ENCODE results near the gene GCSAM. TPM values are rescaled to one million over a fixed set of nuclear protein-coding genes. Genes with fewer than 3 reads are reported as not detected.

The GCSAM gene
- total RNA-seq, 1 donor from 2014 or later, result not detected

DNA sequence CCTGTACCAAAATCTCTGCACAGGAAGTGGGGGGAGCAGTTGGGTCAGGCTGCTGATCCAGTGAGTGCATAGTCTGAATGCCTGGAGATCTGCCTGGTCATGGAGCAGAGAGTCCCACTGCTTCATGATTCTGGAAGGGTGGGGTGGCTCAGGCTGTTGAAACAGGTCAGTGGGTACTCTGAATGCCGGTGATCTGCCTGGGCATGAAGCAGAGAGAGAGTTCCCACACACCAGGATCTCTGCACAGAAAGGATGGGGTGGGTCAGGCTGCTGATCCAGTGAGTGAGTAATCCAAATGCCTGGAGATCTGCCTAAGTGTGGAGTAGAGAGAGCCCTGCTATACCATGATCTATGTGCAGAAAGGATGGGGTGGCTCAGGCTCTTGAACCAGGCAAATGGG lies 16.1 kb upstream of the GCSAM start:
- DNase-seq (ENCODE audit: low read depth), result no peak
- H3K4me3 ChIP-seq (ENCODE audit: low read depth, low read length), result no peak overlapping the region
- TF ChIP-seq, protein P1, sequence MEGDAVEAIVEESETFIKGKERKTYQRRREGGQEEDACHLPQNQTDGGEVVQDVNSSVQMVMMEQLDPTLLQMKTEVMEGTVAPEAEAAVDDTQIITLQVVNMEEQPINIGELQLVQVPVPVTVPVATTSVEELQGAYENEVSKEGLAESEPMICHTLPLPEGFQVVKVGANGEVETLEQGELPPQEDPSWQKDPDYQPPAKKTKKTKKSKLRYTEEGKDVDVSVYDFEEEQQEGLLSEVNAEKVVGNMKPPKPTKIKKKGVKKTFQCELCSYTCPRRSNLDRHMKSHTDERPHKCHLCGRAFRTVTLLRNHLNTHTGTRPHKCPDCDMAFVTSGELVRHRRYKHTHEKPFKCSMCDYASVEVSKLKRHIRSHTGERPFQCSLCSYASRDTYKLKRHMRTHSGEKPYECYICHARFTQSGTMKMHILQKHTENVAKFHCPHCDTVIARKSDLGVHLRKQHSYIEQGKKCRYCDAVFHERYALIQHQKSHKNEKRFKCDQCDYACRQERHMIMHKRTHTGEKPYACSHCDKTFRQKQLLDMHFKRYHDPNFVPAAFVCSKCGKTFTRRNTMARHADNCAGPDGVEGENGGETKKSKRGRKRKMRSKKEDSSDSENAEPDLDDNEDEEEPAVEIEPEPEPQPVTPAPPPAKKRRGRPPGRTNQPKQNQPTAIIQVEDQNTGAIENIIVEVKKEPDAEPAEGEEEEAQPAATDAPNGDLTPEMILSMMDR (IDR thresholded peaks at IDR 0.05; ENCODE audit: insufficient read depth, low read length, poor library complexity, severe bottlenecking), result no peak

DNA sequence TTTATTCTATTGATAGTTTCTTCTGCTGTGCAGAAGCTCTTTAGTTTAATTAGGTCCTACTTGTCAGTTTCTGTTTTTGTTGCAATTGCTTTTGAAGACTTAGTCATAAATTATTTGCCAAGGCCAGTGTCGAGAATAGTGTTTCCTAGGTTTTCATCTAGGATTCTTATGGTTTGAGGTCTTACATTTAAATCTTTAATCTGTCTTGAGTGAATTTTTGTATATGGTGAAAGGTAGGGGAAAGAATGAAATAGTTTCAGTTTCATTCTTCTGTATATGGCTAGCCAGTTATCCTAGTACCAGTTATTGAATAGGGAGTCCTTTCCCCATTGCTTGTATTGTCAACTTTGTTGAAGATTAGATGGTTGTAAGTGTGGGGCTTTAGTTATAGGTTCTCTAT lies 10.6 kb upstream of the GCSAM start:
- no peak for DNase-seq (ENCODE audit: low read depth)
- Histone ChIP-seq H3K4me3 (ENCODE audit: low read depth, low read length) (no peak overlapping the region), H3K27me3 (ENCODE audit: control insufficient read depth, insufficient read depth, low read length) (no peaks in the 10 kb centered on the region), H3K36me3 (ENCODE audit: control insufficient read depth, insufficient read depth, low read length) (no peaks in the 10 kb centered on the region)
- TF ChIP-seq, protein P1 (IDR thresholded peaks at IDR 0.05; ENCODE audit: insufficient read depth, low read length, poor library complexity, severe bottlenecking), result no peak

More for the DNA sequence above, 16.1 kb upstream of the GCSAM start:
- no peaks in the 10 kb centered on the region for H3K27me3 ChIP-seq (ENCODE audit: control insufficient read depth, insufficient read depth, low read length)
- no peaks in the 10 kb centered on the region for H3K36me3 ChIP-seq (ENCODE audit: control insufficient read depth, insufficient read depth, low read length)

DNA sequence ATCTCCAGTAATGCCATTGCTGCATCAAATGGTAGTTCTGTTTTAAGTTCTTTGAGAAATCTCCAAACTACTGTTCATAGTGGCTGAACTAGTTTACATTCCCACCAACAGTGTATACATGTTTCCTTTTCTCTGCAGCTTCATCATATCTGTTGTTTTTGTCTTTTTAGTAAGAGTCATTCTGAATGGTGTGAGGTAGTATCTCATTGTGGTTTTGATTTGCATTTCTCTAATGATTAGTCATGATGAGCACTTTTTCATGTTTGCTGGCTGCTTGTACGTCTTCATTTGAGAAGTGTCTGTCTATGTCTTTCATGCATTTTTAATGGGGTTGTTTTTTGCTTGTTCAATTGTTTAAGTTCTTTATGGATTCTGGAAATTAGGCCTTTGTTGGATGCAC lies 10.2 kb upstream of the GCSAM start:
- DNase-seq (ENCODE audit: low read depth), result no peak
- H3K4me3 ChIP-seq (ENCODE audit: low read depth, low read length), result no peak overlapping the region
- TF ChIP-seq, protein P1 (IDR thresholded peaks at IDR 0.05; ENCODE audit: insufficient read depth, low read length, poor library complexity, severe bottlenecking), result no peak
- no peaks in the 10 kb centered on the region for H3K27me3 ChIP-seq (ENCODE audit: control insufficient read depth, insufficient read depth, low read length)
- H3K36me3 ChIP-seq (ENCODE audit: control insufficient read depth, insufficient read depth, low read length), result no peaks in the 10 kb centered on the region

DNA sequence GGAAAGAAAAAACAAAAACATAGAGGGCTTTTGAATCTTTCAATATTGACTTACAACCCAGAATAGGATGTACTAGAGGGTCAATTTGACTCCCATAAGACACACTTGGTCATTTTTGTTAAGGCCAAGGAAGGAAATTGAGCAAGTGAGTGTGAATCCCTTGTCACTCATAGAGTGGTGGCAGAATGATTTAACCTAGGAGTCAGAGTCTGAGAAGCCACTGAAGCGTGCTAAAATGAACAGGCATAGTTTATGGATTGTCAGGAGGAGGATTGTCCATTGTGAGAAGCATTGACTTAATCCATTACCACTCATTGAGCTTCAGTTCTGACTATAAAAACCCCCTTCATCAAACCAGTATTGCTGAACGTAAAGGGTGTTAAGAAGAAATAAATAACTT lies 8.2 kb upstream of the GCSAM start:
- TF ChIP-seq, protein P1 (IDR thresholded peaks at IDR 0.05; ENCODE audit: insufficient read depth, low read length, poor library complexity, severe bottlenecking), result no peak
- no peaks in the 10 kb centered on the region for H3K27me3 ChIP-seq (ENCODE audit: control insufficient read depth, insufficient read depth, low read length)
- DNase-seq (ENCODE audit: low read depth), result no peak
- no peaks in the 10 kb centered on the region for H3K36me3 ChIP-seq (ENCODE audit: control insufficient read depth, insufficient read depth, low read length)
- no peak overlapping the region for H3K4me3 ChIP-seq (ENCODE audit: low read depth, low read length)

DNA sequence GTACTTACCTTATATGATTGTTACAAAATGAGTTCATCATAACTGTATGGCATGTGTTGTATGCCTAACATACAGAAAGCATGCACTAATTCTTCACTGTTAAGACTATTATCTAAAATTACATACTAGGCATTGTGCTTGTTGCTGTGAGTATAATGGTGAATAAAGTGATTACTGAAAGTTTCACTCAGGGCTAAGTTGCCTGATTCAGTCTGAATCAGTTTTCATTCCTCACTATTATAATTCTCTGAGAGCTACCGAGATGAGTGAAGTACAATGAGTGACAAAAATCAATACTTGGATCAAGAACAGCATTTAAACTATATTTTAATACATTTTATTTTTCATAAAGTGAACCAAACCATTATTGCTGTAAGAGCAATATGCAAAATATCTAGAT lies 7.5 kb upstream of the GCSAM start:
- H3K36me3 ChIP-seq (ENCODE audit: control insufficient read depth, insufficient read depth, low read length), result no peaks in the 10 kb centered on the region
- no peaks in the 10 kb centered on the region for H3K27me3 ChIP-seq (ENCODE audit: control insufficient read depth, insufficient read depth, low read length)
- TF ChIP-seq, protein P1 (IDR thresholded peaks at IDR 0.05; ENCODE audit: insufficient read depth, low read length, poor library complexity, severe bottlenecking), result no peak
- H3K4me3 ChIP-seq (ENCODE audit: low read depth, low read length), result no peak overlapping the region
- DNase-seq (ENCODE audit: low read depth), result no peak

DNA sequence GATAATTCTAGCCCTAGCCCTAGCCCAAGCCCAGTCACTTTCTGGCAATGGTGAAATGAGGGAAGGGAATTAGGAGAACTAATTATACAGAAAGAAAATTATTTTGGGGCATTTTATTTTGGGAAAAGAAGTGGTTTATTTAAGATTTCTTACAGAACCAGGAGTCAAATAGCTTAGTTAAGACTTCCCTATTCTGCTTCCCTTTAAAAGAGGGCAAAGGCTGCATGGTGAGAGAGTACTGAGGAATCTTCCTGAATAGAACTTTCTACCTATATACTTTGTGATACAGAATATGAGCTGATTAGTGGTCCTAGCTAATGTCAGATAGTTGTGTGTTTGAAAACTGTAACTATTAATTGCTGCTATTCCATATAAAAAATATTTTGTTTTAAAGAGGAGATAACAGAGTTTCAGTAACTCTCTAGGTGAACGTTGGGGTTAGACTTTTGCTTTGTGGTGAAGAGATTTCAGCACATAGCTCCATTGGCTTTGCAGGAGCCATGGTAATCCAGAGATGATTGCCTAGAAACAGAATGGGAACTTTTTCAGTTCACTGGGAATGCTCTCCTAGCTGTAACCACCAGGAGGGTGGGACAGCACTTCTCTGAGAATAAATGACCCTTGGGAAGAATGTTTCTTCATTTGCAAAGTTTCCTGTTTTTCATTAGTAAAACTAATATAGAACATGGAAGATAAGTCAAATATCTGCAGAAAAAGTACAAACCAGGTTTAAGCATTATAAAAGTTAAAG lies 5.3 kb upstream of the GCSAM start:
- DNase-seq (ENCODE audit: low read depth), result no peak
- Histone ChIP-seq H3K36me3 (ENCODE audit: control insufficient read depth, insufficient read depth, low read length) (no peaks in the 10 kb centered on the region), H3K4me3 (ENCODE audit: low read depth, low read length) (no peak overlapping the region), H3K27me3 (ENCODE audit: control insufficient read depth, insufficient read depth, low read length) (no peaks in the 10 kb centered on the region)
- TF ChIP-seq, protein P1 (IDR thresholded peaks at IDR 0.05; ENCODE audit: insufficient read depth, low read length, poor library complexity, severe bottlenecking), result no peak
